ENCODE data around the gene BEAN1.

Gene BEAN1

GRCh38 chr16:66419527-66419926 lies 7.6 kb upstream of the BEAN1 start:
- DNase-seq (ENCODE audit: low spot score): no peak

GRCh38 chr16:66420396-66420795 lies 6.7 kb upstream of the BEAN1 start:
- no peak for DNase-seq (ENCODE audit: low spot score)

GRCh38 chr16:66421891-66422290 lies 5.2 kb upstream of the BEAN1 start:
- no peak for DNase-seq (ENCODE audit: low spot score)

GRCh38 chr16:66422366-66422765 lies 4.7 kb upstream of the BEAN1 start:
- no peak for DNase-seq (ENCODE audit: low spot score)

- DNase-seq (ENCODE audit: low spot score): no peak
Observed at GRCh38 chr16:66423177-66423576, 3.9 kb upstream of the BEAN1 start.

GRCh38 chr16:66425651-66426050 lies 1.4 kb upstream of the BEAN1 start:
- DNase-seq (ENCODE audit: low spot score): no peak

- no peak for DNase-seq (ENCODE audit: low spot score)
Observed at GRCh38 chr16:66426112-66427035, 721 bp upstream of the BEAN1 start.

- no peak for DNase-seq (ENCODE audit: low spot score)
Observed at GRCh38 chr16:66427871-66428681, 981 bp downstream of the BEAN1 start.

- no peak for DNase-seq (ENCODE audit: low spot score)
Observed at GRCh38 chr16:66428682-66429251, 1.7 kb downstream of the BEAN1 start.

GRCh38 chr16:66429290-66429962 lies 2.3 kb downstream of the BEAN1 start:
- DNase-seq (ENCODE audit: low spot score): no peak

- DNase-seq (ENCODE audit: low spot score): no peak
Observed at GRCh38 chr16:66430214-66430613, 3.1 kb downstream of the BEAN1 start.

GRCh38 chr16:66431760-66432159 lies 4.7 kb downstream of the BEAN1 start:
- DNase-seq (ENCODE audit: low spot score): no peak

- DNase-seq (ENCODE audit: low spot score): no peak
Observed at GRCh38 chr16:66432429-66432828, 5.3 kb downstream of the BEAN1 start.

- DNase-seq (ENCODE audit: low spot score): no peak
Observed at GRCh38 chr16:66434619-66435430, 7.7 kb downstream of the BEAN1 start.

- no peak for DNase-seq (ENCODE audit: low spot score)
Observed at GRCh38 chr16:66435896-66436295, 8.8 kb downstream of the BEAN1 start.

- DNase-seq (ENCODE audit: low spot score): no peak
Observed at GRCh38 chr16:66437391-66437945, 10.4 kb downstream of the BEAN1 start.

GRCh38 chr16:66438536-66438935 lies 11.4 kb downstream of the BEAN1 start:
- DNase-seq (ENCODE audit: low spot score): no peak

GRCh38 chr16:66439051-66439730 lies 12.1 kb downstream of the BEAN1 start:
- DNase-seq (ENCODE audit: low spot score): no peak

GRCh38 chr16:66440271-66440802 lies 13.2 kb downstream of the BEAN1 start:
- no peak for DNase-seq (ENCODE audit: low spot score)

GRCh38 chr16:66440970-66441369 lies 13.9 kb downstream of the BEAN1 start:
- no peak for DNase-seq (ENCODE audit: low spot score)

Measured in ecto neural progenitor cell (in vitro differentiated cells).